ENCODE data around the gene USP3.

DNA sequence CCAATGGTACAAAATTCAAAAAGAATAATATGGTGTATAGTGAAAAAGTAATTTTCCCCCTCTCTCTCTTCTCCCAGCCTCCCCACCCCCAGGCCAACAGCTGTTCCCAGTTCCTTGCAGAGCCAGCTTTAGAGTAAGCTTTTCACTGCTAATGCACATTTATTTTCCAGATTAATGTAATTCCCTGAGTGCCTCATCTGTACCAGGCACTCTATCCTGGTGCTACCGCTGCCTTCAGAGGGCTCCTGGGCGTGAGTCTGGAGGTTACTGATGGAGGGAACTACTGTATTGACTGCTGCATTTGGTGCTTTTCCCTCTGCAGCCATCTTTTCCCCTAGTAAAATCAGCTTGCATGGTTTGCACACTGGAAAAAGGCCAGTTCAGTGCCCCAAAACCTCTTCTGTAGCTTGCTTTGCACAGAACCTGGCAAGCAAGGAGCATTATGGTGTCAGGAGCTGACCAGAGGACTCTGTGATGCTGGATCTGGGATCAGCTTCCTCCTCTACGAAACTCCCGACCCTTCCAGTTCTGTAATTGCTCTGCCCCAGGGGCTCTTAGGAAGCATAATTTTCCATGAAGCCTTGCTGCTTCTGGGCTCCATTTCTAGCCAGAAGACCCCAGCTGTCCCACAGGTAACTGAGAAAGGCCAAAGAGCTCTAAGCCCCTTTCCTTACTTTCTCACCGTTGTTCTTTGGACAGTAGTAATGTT is 8.5 kb upstream of the USP3 start:
- TF ChIP-seq, protein P1, sequence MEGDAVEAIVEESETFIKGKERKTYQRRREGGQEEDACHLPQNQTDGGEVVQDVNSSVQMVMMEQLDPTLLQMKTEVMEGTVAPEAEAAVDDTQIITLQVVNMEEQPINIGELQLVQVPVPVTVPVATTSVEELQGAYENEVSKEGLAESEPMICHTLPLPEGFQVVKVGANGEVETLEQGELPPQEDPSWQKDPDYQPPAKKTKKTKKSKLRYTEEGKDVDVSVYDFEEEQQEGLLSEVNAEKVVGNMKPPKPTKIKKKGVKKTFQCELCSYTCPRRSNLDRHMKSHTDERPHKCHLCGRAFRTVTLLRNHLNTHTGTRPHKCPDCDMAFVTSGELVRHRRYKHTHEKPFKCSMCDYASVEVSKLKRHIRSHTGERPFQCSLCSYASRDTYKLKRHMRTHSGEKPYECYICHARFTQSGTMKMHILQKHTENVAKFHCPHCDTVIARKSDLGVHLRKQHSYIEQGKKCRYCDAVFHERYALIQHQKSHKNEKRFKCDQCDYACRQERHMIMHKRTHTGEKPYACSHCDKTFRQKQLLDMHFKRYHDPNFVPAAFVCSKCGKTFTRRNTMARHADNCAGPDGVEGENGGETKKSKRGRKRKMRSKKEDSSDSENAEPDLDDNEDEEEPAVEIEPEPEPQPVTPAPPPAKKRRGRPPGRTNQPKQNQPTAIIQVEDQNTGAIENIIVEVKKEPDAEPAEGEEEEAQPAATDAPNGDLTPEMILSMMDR (IDR thresholded peaks at IDR 0.05; ENCODE audit: borderline replicate concordance, extremely low read depth, low read length, poor library complexity, severe bottlenecking), result no peak
- no peak for TF ChIP-seq EZH2 (IDR thresholded peaks at IDR 0.05; ENCODE audit: borderline replicate concordance, low read depth, low read length, severe bottlenecking)

Measured in DND-41 (cell line).